Osteoblast (primary cell): ENCODE results near the gene SIRPB2. TPM values are rescaled to one million over a fixed set of nuclear protein-coding genes. Genes with fewer than 3 reads are reported as not detected.
A peak's percentile ranks its signal among the peaks of the same experiment; 100 is the strongest.

Source experiments
- DNase-seq: peaks from one replicate; pipeline ENCODE4 v3.0.0; 2011; ENCODE audit warnings: low spot score, mixed read lengths; ENCODE audit not compliant: insufficient read length; ENCODE audit errors: missing footprints
- H2AFZ ChIP-seq: 2 replicates; pipeline ENCODE4 v1.6.0; 2011; ENCODE audit warnings: mild to moderate bottlenecking, low read length
- H3K27ac ChIP-seq: 2 replicates; pipeline ENCODE4 v1.5.1; 2011; ENCODE audit warnings: mild to moderate bottlenecking, low read depth, low read length, moderate library complexity
- H3K27me3 ChIP-seq: 2 replicates; pipeline ENCODE4 v1.6.0; 2012; ENCODE audit warnings: mild to moderate bottlenecking, control low read depth, inconsistent platforms, low read length, moderate library complexity; ENCODE audit not compliant: insufficient read depth
- H3K36me3 ChIP-seq: 2 replicates; pipeline ENCODE4 v1.5.1; 2011; ENCODE audit warnings: mild to moderate bottlenecking, low read length, control low read depth, moderate library complexity; ENCODE audit not compliant: insufficient read depth
- H3K4me1 ChIP-seq: 2 replicates; pipeline ENCODE4 v1.5.1; 2011; ENCODE audit warnings: mild to moderate bottlenecking, low read length, control low read depth, moderate library complexity; ENCODE audit not compliant: insufficient read depth
- H3K4me2 ChIP-seq: 2 replicates; pipeline ENCODE4 v1.6.0; 2011; ENCODE audit warnings: mild to moderate bottlenecking, low read length; ENCODE audit not compliant: insufficient read depth
- H3K4me3 ChIP-seq: fragments of 200-600 bp; sonication (generic); 3 replicates; pipeline ENCODE4 v1.5.1; 2012; ENCODE audit warnings: mild to moderate bottlenecking, low read length, inconsistent platforms; ENCODE audit not compliant: insufficient read depth
- H3K79me2 ChIP-seq: 2 replicates; pipeline ENCODE4 v1.6.0; 2012; ENCODE audit warnings: mild to moderate bottlenecking, low read length, control low read depth, inconsistent platforms; ENCODE audit not compliant: insufficient read depth
- H3K9me3 ChIP-seq: 2 replicates; pipeline ENCODE4 v1.5.1; 2011; ENCODE audit warnings: low read depth, low read length, control low read depth
- H4K20me1 ChIP-seq: 2 replicates; pipeline ENCODE4 v1.6.0; 2012; ENCODE audit warnings: mild to moderate bottlenecking, low read length, control low read depth; ENCODE audit not compliant: insufficient read depth
- CTCF ChIP-seq: IDR thresholded peaks from 2 replicates; pipeline ENCODE4 v1.5.1; 2011; ENCODE audit warnings: mild to moderate bottlenecking, low read depth, low read length, moderate library complexity; ENCODE audit errors: extremely low read depth
- total RNA-seq: library from RNA; depleted of rRNA; stranded (reverse); fragments of >200 nt; gene quantifications from 2 replicates; pipeline ENCODE4 v1.2.3, GENCODE V29; 2012

The SIRPB2 gene
- total RNA-seq, 1 donor, result under 0.01 TPM

GRCh38 chr20:1490643-1491195, 501 bp downstream of the SIRPB2 start:
- Histone ChIP-seq H3K4me3 (no peak overlapping the region), H3K27me3 (peaks cover 61% of the 10 kb centered on the region), H3K4me2 (no peak overlapping the region), H2AFZ (no peak overlapping the region), H3K9me3 (no peaks in the 10 kb centered on the region), H3K4me1 (no peaks in the 10 kb centered on the region), H3K79me2 (no peaks in the 10 kb centered on the region), H3K36me3 (no peaks in the 10 kb centered on the region), H4K20me1 (no peaks in the 10 kb centered on the region), H3K27ac (no peak overlapping the region)
- DNase-seq, result no peak
- no peak for TF ChIP-seq CTCF

DNA sequence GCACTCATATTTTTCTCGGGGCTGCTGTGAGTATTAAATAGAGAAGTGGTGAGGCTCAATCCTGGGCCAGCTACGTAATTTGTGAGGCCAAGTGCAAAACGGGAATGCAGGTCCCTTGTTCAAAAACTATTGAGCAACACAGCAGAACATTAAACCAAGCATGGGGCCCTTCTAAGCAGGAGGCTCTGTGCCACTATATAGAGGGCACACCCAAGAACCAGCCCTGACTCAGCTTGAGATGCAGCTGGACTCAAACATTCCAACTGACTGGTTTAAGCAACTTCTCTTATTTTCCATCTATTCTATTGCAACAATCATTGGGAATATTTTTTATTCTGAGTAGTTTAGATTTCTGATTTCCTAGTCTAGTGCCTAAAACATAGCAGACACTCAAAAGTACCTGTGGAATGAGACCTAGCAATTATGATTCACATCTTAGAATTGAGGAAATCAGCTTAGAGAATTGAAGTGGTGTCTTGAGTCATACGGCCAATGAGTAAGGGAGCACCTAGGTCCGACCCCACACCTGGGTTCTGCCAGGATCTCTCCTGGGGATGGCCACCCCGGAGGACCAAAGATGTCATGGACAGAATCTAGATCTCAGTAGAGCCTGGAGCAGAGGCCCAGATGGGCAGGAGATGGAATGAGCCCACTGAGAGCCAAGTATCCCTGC, 1.3 kb downstream of the SIRPB2 start:
- TF ChIP-seq CTCF, result no peak

GRCh38 chr20:1489325-1489724, 1.9 kb downstream of the SIRPB2 start:
- Histone ChIP-seq H3K27me3 (peaks cover 50% of the 10 kb centered on the region), H2AFZ (no peak overlapping the region), H4K20me1 (no peaks in the 10 kb centered on the region), H3K4me1 (peaks cover 5% of the 10 kb centered on the region), H3K4me3 (no peak overlapping the region), H3K9me3 (no peaks in the 10 kb centered on the region), H3K27ac (no peak overlapping the region), H3K79me2 (no peaks in the 10 kb centered on the region), H3K4me2 (no peak overlapping the region), H3K36me3 (no peaks in the 10 kb centered on the region)
- TF ChIP-seq CTCF, result no peak
- peak; percentile 44 for DNase-seq

More for the DNA sequence above, 1.3 kb downstream of the SIRPB2 start:
- peaks cover 55% of the 10 kb centered on the region for H3K27me3 ChIP-seq
- H4K20me1 ChIP-seq, result no peaks in the 10 kb centered on the region
- no peaks in the 10 kb centered on the region for H3K9me3 ChIP-seq
- H3K4me3 ChIP-seq, result no peak overlapping the region
- no peak overlapping the region for H3K4me2 ChIP-seq
- no peaks in the 10 kb centered on the region for H3K36me3 ChIP-seq
- no peak overlapping the region for H2AFZ ChIP-seq
- H3K79me2 ChIP-seq, result no peaks in the 10 kb centered on the region
- no peak overlapping the region for H3K27ac ChIP-seq
- H3K4me1 ChIP-seq, result peaks cover 2% of the 10 kb centered on the region
- DNase-seq, result no peak

- Histone ChIP-seq H3K36me3 (no peaks in the 10 kb centered on the region), H3K27me3 (peaks cover 31% of the 10 kb centered on the region), H3K9me3 (no peaks in the 10 kb centered on the region), H2AFZ (no peak overlapping the region), H4K20me1 (no peaks in the 10 kb centered on the region), H3K4me3 (no peak overlapping the region), H3K79me2 (no peaks in the 10 kb centered on the region), H3K27ac (no peak overlapping the region), H3K4me1 (peaks cover 5% of the 10 kb centered on the region), H3K4me2 (no peak overlapping the region)
- no peak for TF ChIP-seq CTCF
- DNase-seq, result no peak
Measured at GRCh38 chr20:1486566-1486965, 4.7 kb downstream of the SIRPB2 start.
